Loucy (cell line): ENCODE results near the gene MRPL53.

Experiments
- H2AFZ ChIP-seq: fragments of 200-600 bp; sonication (generic); 2 replicates; pipeline ENCODE4 v1.6.0; 2016; ENCODE audit warnings: antibody characterized with exemption, mild to moderate bottlenecking, low read length, moderate library complexity
- H3F3A ChIP-seq: fragments of 200-600 bp; 2 replicates; pipeline ENCODE4 v1.6.0; 2016; ENCODE audit warnings: antibody characterized with exemption, low read depth, mild to moderate bottlenecking
- H3K27me3 ChIP-seq: fragments of 200-600 bp; sonication (generic); 2 replicates; pipeline ENCODE4 v1.6.1; 2014; ENCODE audit warnings: low read length, mild to moderate bottlenecking; ENCODE audit not compliant: insufficient read depth, poor library complexity, severe bottlenecking
- H3K36me3 ChIP-seq: fragments of 200-600 bp; sonication (generic); 2 replicates; pipeline ENCODE4 v1.6.1; 2016; ENCODE audit warnings: low read length; ENCODE audit not compliant: insufficient read depth
- H3K4me1 ChIP-seq: fragments of 200-600 bp; sonication (generic); 2 replicates; pipeline ENCODE4 v1.5.1; 2014; ENCODE audit warnings: low read length, mild to moderate bottlenecking; ENCODE audit not compliant: insufficient read depth, poor library complexity, severe bottlenecking
- H3K4me2 ChIP-seq: fragments of 200-600 bp; sonication (generic); 2 replicates; pipeline ENCODE4 v1.6.0; 2014; ENCODE audit warnings: antibody characterized with exemption, low read length, low read depth, mild to moderate bottlenecking; ENCODE audit not compliant: poor library complexity, severe bottlenecking
- H3K4me3 ChIP-seq: fragments of 200-600 bp; sonication (generic); 2 replicates; pipeline ENCODE4 v1.5.1; 2014; ENCODE audit warnings: low read length, mild to moderate bottlenecking, mixed read lengths; ENCODE audit not compliant: poor library complexity, severe bottlenecking
- H3K79me2 ChIP-seq: fragments of 200-600 bp; sonication (generic); 2 replicates; pipeline ENCODE4 v1.6.1; 2014; ENCODE audit warnings: low read length; ENCODE audit not compliant: insufficient read depth
- H3K9ac ChIP-seq: fragments of 200-600 bp; sonication (generic); 2 replicates; pipeline ENCODE4 v1.6.0; 2014; ENCODE audit warnings: mild to moderate bottlenecking, low read depth, low read length, moderate library complexity; ENCODE audit not compliant: poor library complexity, severe bottlenecking
- H3K9me2 ChIP-seq: fragments of 200-600 bp; sonication (generic); replicated peaks from 2 replicates; pipeline ENCODE4 v1.6.1; 2016; ENCODE audit warnings: low read depth, low read length, mixed read lengths
- H3K9me3 ChIP-seq: fragments of 200-600 bp; sonication (generic); 2 replicates; pipeline ENCODE4 v1.6.1; 2014; ENCODE audit warnings: mild to moderate bottlenecking, antibody characterized with exemption, low read length, low read depth; ENCODE audit not compliant: insufficient read depth
- H4K20me1 ChIP-seq: fragments of 200-600 bp; sonication (generic); 2 replicates; pipeline ENCODE4 v1.6.0; 2014; ENCODE audit warnings: antibody characterized with exemption, low read length, mild to moderate bottlenecking; ENCODE audit not compliant: insufficient read depth, poor library complexity, severe bottlenecking
- CTCF ChIP-seq: fragments of 200-600 bp; sonication (generic); conservative IDR thresholded peaks from 2 replicates; pipeline ENCODE4 v1.5.1; 2014; ENCODE audit warnings: mild to moderate bottlenecking, antibody characterized with exemption, low read length
- EZH2phosphoT487 ChIP-seq: fragments of 200-600 bp; IDR thresholded peaks from 2 replicates; pipeline ENCODE4 v1.6.1; 2018; ENCODE audit warnings: antibody characterized with exemption, mild to moderate bottlenecking, moderate library complexity, borderline replicate concordance

The MRPL53 gene

GRCh38 chr2:74458938-74459363, 13.5 kb downstream of the MRPL53 start:
- Histone ChIP-seq H3K4me3 (peak overlapping the region; percentile 97), H2AFZ (no peak overlapping the region), H3K36me3 (no peaks in the 10 kb centered on the region; the same call in 1 of the 2 replicates), H3K4me2 (peak overlapping the region; percentile 86), H3F3A (peaks cover 9% of the 10 kb centered on the region), H3K79me2 (peaks cover 42% of the 10 kb centered on the region), H3K9me2 (no peaks in the 10 kb centered on the region), H3K9me3 (no peaks in the 10 kb centered on the region), H4K20me1 (peaks cover 7% of the 10 kb centered on the region), H3K4me1 (peaks cover 24% of the 10 kb centered on the region), H3K27me3 (no peaks in the 10 kb centered on the region), H3K9ac (peak overlapping the region; percentile 91)
- TF ChIP-seq EZH2phosphoT487 (no peak), CTCF (no peak)

GRCh38 chr2:74458132-74458937, 14.1 kb downstream of the MRPL53 start, which contains the start of gene WBP1:
TSS of gene WBP1 (plus strand) at chr2:74458438. CDS start at chr2:74458603, 165 bp downstream.
- Histone ChIP-seq H4K20me1 (peaks cover 7% of the 10 kb centered on the region), H3K36me3 (no peaks in the 10 kb centered on the region; the same call in 1 of the 2 replicates), H3K27me3 (no peaks in the 10 kb centered on the region), H3K4me3 (peak within 1 kb of the TSS; percentile 97), H3K4me1 (peaks cover 24% of the 10 kb centered on the region), H2AFZ (peak within 1 kb of the TSS; percentile 93), H3K9me3 (no peaks in the 10 kb centered on the region), H3K9me2 (no peaks in the 10 kb centered on the region), H3K9ac (peak within 1 kb of the TSS; percentile 95), H3K4me2 (peak within 1 kb of the TSS; percentile 98), H3F3A (peaks cover 9% of the 10 kb centered on the region), H3K79me2 (peaks cover 40% of the 10 kb centered on the region)
- TF ChIP-seq CTCF (no peak), EZH2phosphoT487 (no peak)

- Histone ChIP-seq H2AFZ (peak overlapping the region; percentile 93), H3K9ac (peak overlapping the region; percentile 95), H3K4me2 (peak overlapping the region; percentile 98), H3K79me2 (peaks cover 40% of the 10 kb centered on the region), H3K9me3 (no peaks in the 10 kb centered on the region), H3K4me1 (peaks cover 30% of the 10 kb centered on the region), H3K9me2 (no peaks in the 10 kb centered on the region), H3K36me3 (no peaks in the 10 kb centered on the region; the same call in 1 of the 2 replicates), H4K20me1 (peaks cover 4% of the 10 kb centered on the region), H3K4me3 (peak overlapping the region; percentile 97), H3F3A (peaks cover 9% of the 10 kb centered on the region), H3K27me3 (no peaks in the 10 kb centered on the region)
- no peak for TF ChIP-seq EZH2phosphoT487
- TF ChIP-seq CTCF, result no peak
Observed at GRCh38 chr2:74457549-74458131, 14.8 kb downstream of the MRPL53 start.
